HepG2 (cell line): ENCODE measurements around the gene NOL4L. TPM values are rescaled to one million over a fixed set of nuclear protein-coding genes. Genes with fewer than 3 reads are reported as not detected.

ENCODE experiments used
- ETV6 ChIP-seq: sonication (generic); formaldehyde crosslinking; conservative IDR thresholded peaks from 2 replicates; pipeline ENCODE4 v1.4.0; 2020; ENCODE audit warnings: missing genetic modification reagents
- NFKB2 ChIP-seq: sonication (generic); formaldehyde crosslinking; IDR thresholded peaks from 2 replicates; pipeline ENCODE4 v1.4.0; 2020; ENCODE audit warnings: missing genetic modification reagents, borderline replicate concordance
- NRL ChIP-seq: sonication (generic); formaldehyde crosslinking; IDR thresholded peaks from 2 replicates; pipeline ENCODE4 v1.5.0; 2020; ENCODE audit warnings: missing genetic modification reagents, mild to moderate bottlenecking, moderate library complexity, borderline replicate concordance
- SKI ChIP-seq: fragments of 450-650 bp; IDR thresholded peaks from one replicate; pipeline ENCODE4 v1.6.1; 2018; ENCODE audit warnings: mild to moderate bottlenecking; ENCODE audit not compliant: partially characterized antibody
- SOX13 ChIP-seq, 3 experiments: fragments of 450-650 bp in 1 of 3; sonication (generic) in 1 of 3; formaldehyde crosslinking in 1 of 3; IDR thresholded peaks in 2 of 3; conservative IDR thresholded peaks in 1 of 3; 2 replicates each; pipeline versions ENCODE4 v1.5.0 to v1.6.1; 2016 to 2020; ENCODE audit warnings: antibody characterized with exemption in 1 of 3, mild to moderate bottlenecking in 1 of 3, missing compliant biosample characterization in 1 of 3, missing genetic modification reagents in 1 of 3, moderate library complexity in 1 of 3
- SP5 ChIP-seq: IDR thresholded peaks from 2 replicates; pipeline ENCODE4 v1.6.1; 2016; ENCODE audit warnings: low read depth, borderline replicate concordance
- SRY ChIP-seq: sonication (generic); formaldehyde crosslinking; IDR thresholded peaks from 2 replicates; pipeline ENCODE4 v1.8.0; 2022; ENCODE audit warnings: mild to moderate bottlenecking, missing genetic modification reagents
- ZBTB4 ChIP-seq: sonication (generic); formaldehyde crosslinking; IDR thresholded peaks from 2 replicates; pipeline ENCODE4 v1.4.0; 2020; ENCODE audit warnings: missing genetic modification reagents, mild to moderate bottlenecking, borderline replicate concordance
- ZFP37 ChIP-seq: sonication (generic); formaldehyde crosslinking; IDR thresholded peaks from 2 replicates; pipeline ENCODE4 v1.4.0; 2020; ENCODE audit warnings: missing genetic modification reagents, borderline replicate concordance
- ZFP41 ChIP-seq: sonication (generic); formaldehyde crosslinking; IDR thresholded peaks from 2 replicates; pipeline ENCODE4 v1.4.0; 2020; ENCODE audit warnings: mild to moderate bottlenecking, missing genetic modification reagents, borderline replicate concordance
- ZNF232 ChIP-seq: sonication (generic); formaldehyde crosslinking; IDR thresholded peaks from 2 replicates; pipeline ENCODE4 v1.4.0; 2020; ENCODE audit warnings: missing genetic modification reagents, borderline replicate concordance
- ZNF30 ChIP-seq: sonication (generic); formaldehyde crosslinking; IDR thresholded peaks from 2 replicates; pipeline ENCODE4 v1.5.0; 2020; ENCODE audit warnings: mild to moderate bottlenecking, missing genetic modification reagents
- ZNF354B ChIP-seq: sonication (generic); formaldehyde crosslinking; IDR thresholded peaks from 2 replicates; pipeline ENCODE4 v1.8.0; 2022; ENCODE audit warnings: mild to moderate bottlenecking, missing genetic modification reagents
- ZNF574 ChIP-seq: sonication (generic); formaldehyde crosslinking; IDR thresholded peaks from 2 replicates; pipeline ENCODE4 v1.4.0; 2020; ENCODE audit warnings: missing genetic modification reagents
- ZNF605 ChIP-seq: sonication (generic); formaldehyde crosslinking; IDR thresholded peaks from 2 replicates; pipeline ENCODE4 v1.8.0; 2022; ENCODE audit warnings: mild to moderate bottlenecking, missing genetic modification reagents
- ZNF772 ChIP-seq: sonication (generic); formaldehyde crosslinking; IDR thresholded peaks from 2 replicates; pipeline ENCODE4 v1.5.0; 2020; ENCODE audit warnings: mild to moderate bottlenecking, missing genetic modification reagents
- polyA plus RNA-seq, 8 experiments: library from polyadenylated mRNA; depleted of rRNA in 3 of 8; stranded (reverse) in 7 of 8; unstranded in 1 of 8; fragments of >200 nt; fragmentation: Illumina TruSeq in 4 of 8; extraction: Trizol in 4 of 8; gene quantifications; 2 replicates each; pipeline versions ENCODE4 v1.2.1 to v1.2.3, GENCODE V29; 2011 to 2016; ENCODE audit warnings: low read depth in 4 of 8, missing spikeins in 1 of 8, mixed read lengths in 1 of 8; ENCODE audit not compliant: insufficient read depth in 1 of 8
- total RNA-seq, 5 experiments: library from RNA; depleted of rRNA; stranded (reverse); fragments of >200 nt; fragmentation: Illumina TruSeq; extraction: Trizol; gene quantifications; 2 replicates each; pipeline ENCODE4 v1.2.3, GENCODE V29; 2016; ENCODE audit warnings: low read depth in 1 of 5
- TF ChIP-seq, protein P1 (sequence below): sonication (generic); formaldehyde crosslinking; IDR thresholded peaks from 2 replicates; pipeline ENCODE4 v1.5.1; 2020; ENCODE audit warnings: mild to moderate bottlenecking, missing genetic modification reagents, moderate library complexity

Gene NOL4L
- total and polyA plus RNA-seq, 2 of the 13 experiments (the other 11 are each of a cell fraction or from before 2014, with no cell fraction given) = 16.6 to 35.4 TPM

DNA sequence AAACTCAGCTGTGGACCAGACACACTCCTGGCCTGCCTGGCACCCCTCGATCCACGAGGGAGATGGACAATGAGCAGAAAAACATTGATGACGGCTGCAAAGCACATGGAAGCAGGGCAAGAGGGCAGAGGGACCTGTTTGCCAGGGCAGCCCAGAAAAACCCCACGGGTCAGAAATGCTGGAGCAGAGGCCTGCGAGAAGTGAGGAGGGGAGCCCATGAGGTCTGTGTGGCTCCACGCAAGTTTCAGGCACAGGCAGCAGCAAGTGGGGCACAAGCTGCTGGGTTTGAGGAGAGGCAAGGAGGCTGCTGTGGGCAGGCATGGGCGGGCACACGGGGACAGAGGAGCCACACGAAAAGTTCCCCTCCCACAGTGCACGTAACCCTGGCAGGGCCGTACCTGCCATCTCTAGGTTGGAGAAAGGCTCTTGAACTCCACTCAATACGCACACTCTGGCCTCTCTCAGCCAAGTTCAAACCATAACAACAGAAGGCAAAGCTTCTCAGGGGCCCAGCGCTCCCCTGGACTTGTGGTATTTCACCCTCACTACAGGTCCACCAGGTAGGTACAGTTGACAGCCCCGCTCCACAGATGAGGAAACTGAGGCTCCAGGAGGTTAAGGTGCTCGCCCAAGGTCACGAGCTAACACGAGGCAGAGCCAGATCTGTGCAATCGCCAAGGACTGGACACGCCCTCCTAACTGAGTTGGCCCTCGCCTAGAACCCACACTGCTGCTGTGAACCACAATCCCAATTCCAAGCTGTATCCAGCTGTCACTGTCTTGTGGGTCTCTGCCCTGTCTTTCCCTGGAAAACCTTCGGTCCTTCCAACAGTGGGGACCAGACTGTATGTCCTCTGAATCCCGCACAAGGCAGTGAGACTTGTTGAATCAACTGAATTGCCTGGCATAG is 108.2 kb downstream of the NOL4L start (continued):
- TF ChIP-seq SKI (peak; percentile 16), SP5 (CRISPR knock-in tag) (0 out of 2 replicates have a peak, but pooled peaks have one; percentile 6), NFKB2 (CRISPR knock-in tag) (0 out of 2 replicates have a peak, but pooled peaks have one; percentile 72), NRL (CRISPR knock-in tag) (no peak), ZNF574 (CRISPR knock-in tag) (peak; percentile 51), ZFP41 (CRISPR knock-in tag) (no peak), ZNF605 (CRISPR knock-in tag) (peak; percentile 21; the same call in 1 of the 2 replicates), ZFP37 (no peak), ZNF30 (CRISPR knock-in tag) (no peak), ETV6 (CRISPR knock-in tag) (0 out of 2 replicates have a peak, but pooled peaks have one; percentile 45), SOX13 (IDR thresholded peaks at IDR 0.05) (no peak), SOX13 (CRISPR knock-in tag; conservative IDR thresholded peaks at IDR 0.05 in 1 of 2, IDR thresholded peaks at IDR 0.05 in 1 of 2) (0 out of 4 replicates have a peak, but pooled peaks of 1 of the 2 experiments have one; percentile 5), ZBTB4 (peak; percentile 60), SRY (CRISPR knock-in tag) (no peak), ZNF354B (no peak), ZNF772 (CRISPR knock-in tag) (peak; percentile 16; the same call in 1 of the 2 replicates), ZNF232 (peak; percentile 69; the same call in 1 of the 2 replicates)
- TF ChIP-seq, protein P1, sequence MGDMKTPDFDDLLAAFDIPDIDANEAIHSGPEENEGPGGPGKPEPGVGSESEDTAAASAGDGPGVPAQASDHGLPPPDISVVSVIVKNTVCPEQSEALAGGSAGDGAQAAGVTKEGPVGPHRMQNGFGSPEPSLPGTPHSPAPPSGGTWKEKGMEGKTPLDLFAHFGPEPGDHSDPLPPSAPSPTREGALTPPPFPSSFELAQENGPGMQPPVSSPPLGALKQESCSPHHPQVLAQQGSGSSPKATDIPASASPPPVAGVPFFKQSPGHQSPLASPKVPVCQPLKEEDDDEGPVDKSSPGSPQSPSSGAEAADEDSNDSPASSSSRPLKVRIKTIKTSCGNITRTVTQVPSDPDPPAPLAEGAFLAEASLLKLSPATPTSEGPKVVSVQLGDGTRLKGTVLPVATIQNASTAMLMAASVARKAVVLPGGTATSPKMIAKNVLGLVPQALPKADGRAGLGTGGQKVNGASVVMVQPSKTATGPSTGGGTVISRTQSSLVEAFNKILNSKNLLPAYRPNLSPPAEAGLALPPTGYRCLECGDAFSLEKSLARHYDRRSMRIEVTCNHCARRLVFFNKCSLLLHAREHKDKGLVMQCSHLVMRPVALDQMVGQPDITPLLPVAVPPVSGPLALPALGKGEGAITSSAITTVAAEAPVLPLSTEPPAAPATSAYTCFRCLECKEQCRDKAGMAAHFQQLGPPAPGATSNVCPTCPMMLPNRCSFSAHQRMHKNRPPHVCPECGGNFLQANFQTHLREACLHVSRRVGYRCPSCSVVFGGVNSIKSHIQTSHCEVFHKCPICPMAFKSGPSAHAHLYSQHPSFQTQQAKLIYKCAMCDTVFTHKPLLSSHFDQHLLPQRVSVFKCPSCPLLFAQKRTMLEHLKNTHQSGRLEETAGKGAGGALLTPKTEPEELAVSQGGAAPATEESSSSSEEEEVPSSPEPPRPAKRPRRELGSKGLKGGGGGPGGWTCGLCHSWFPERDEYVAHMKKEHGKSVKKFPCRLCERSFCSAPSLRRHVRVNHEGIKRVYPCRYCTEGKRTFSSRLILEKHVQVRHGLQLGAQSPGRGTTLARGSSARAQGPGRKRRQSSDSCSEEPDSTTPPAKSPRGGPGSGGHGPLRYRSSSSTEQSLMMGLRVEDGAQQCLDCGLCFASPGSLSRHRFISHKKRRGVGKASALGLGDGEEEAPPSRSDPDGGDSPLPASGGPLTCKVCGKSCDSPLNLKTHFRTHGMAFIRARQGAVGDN = peak; percentile 3; the same call in 1 of the 2 replicates
